Astrocyte of the hippocampus (primary cell): Measurements from ENCODE around the gene ACOXL.

Experiments used
- DNase-seq: peaks from one replicate; pipeline ENCODE4 v3.0.0; 2011; ENCODE audit warnings: low read depth, low spot score

The ACOXL gene

DNA sequence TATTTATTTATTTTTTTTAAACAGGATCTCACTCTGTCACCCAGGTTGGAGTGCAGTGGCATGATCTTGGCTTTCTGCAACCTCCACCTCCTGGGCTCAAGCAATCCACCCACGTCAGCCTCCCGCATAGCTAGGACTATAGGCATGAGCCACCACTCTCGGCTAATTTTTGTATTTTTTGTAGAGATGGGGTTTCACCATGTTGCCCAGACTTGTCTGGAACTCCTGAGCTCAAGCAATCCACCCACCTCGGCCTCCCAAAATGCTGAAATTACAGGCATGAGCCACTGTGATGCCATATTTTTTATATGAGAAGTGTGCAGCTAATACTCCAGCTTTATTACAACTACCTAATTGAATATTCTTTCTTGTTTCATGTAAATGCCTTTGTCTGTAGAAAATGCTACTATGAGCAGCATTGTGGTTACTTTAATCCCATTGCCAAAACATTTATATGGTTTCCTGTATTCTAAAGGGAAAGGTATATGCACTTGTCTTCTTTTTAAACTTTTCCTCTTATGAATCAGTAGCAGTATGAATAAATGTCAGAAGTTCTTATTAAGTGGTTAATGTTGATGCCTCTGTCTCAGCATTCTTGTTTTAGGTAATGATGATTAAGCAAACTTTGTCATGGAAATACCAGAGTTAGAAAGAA, 378.9 kb downstream of the ACOXL start:
- DNase-seq: no peak

DNA sequence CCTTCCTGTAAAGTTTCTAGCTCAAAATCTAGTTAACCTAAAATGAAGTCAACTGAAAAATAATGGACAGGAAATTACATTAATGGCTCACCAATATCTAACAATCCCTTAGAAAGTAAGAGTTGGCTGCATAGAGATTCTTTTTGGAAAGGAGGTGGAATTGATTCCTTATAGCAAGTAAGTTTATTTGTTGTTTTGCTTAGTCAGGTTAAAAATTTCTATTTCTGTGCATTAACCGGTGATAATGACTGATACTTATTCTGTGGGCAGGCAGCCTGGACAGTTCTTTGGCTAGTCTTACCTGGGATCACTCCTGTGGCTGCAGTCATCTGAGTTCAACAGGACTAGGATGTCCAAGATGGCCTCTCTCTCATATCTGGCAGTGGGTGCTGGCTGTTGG, 381.5 kb downstream of the ACOXL start:
- DNase-seq: no peak

DNA sequence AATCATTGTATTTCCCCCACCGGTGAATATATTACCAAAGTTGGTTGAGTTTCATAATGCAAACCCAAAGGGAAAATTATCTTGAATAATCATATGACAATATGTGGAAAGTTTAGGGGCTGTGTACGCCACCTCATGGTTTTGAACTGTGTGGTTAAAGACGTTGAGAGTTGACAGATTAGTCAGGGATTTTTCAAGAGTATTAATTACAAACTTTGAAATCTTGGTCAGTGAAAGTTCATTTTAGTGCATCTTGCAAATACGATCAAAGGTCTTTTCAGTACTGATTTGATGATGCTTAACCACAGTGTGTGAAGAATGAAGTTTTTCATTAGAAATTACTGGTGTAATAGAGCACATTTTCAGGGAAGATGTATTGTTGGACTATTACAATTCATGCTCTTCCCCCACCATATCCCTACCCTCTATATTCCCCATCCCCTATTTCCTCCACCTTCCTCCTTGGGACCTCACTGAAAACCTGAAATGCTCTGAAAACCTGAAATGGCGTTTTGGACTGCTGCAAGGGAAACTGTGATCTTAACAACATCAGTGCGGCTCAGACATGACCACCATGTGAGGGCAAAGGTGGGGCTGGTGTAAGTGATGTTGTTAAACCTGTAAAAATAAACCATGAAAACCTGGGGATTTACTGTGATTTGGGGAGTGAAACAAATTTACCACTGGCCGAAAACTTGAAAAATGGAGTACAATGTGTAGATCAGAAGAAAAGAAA, 383.8 kb downstream of the ACOXL start:
- no peak for DNase-seq

DNA sequence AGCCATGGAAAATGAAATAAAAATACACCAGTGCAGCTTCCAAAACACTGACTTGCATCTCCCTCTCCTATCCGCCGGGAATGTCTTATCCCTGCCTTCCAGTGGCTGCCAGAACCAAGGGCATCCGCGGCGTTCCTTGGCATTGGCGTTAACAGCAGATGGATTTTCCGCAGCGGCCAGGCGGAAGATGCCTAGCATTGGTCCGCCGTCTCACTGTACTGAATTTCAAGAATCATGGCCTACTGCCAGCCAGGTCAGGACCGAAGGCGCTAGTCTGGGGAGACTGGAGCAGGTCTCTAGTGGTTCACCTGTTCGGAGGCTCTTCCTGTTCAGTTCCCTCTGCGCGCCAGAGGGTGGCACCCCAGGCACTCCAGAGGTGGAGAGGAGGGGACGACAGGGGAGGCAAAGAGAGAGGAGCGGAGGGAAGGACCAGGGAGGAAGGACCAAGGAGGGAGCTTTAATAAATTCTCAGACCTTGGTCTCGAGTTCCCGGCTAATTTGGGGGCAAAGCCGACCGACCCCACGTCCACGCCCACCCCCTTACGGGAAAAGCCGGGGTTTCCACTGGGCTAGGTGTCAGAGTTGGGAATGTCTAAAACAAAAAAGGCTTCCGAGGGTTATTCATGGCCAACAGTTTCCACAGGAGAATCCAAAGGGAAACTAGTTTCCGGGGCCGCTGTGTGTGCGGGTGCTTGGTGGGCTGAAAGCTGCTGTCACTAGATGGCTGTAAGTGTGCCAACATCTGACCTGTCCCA, 384.6 kb downstream of the ACOXL start:
- peak; percentile 91 for DNase-seq

DNA sequence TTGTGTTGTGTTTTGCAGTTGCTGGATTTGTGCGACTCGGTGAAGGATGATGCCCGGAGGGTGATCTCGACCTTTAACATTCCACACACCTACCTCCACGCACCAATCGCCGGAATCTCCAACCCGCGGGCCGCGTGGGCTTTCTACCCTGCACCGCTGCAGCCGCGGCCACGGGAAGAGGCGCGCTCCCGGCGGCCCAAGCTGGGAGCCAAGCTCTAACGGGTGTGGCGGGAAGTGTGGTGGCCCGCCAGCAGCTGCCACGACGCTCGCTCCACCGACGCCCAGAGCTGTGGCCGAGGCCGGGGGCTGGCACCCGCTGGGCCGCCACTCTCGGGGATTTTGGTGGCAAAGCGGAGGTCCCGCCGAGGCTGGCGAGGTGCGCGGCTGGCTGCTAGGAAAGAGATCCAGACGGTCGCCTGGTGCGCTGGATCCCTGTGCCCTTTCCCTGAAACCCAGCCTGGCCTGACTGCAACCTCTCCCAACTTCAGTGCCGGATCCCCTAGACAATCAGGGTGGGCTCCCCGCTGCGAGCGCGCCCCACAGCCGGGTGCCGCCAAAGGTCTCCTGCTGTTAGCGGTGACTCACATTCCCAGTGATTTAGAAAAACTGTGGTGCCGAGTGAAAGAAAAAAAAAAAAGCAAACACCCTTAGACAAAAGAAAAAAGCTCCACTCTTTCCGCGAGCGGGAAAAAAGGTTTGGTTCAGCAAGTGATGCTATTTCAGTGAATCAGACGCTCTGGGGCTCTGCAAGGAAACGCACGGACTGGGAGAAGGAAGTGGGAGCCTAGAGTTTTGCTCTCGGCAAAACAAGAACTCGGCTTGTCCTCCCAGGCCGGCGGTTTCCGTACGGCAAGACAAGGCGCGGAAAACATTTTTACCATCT, 385.5 kb downstream of the ACOXL start:
- peak; percentile 81 for DNase-seq

DNA sequence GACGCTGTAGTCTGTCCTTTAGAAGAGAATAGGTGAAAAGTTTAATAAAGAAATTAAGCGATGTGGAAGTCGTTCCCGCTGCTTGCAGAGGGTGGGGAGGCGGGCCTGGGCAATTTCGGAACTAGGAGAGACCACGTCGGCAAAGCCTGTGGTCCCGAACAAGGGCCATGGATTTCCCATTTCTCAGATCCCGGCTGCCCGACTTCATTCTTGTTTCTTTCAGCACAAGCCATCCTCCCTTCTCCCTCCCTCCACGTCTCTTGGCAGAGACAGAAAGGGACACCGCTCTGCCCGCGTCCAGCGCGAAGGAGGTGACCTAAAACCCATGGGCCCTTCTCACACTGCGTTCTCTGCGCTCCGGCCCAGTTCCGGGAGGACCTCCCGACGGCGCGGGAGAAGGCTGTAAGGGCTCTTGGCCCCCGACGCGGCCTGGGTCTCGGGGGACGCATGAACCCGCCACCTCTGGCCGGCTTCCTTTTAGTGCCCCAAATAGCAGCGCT, 386.2 kb downstream of the ACOXL start:
- DNase-seq: no peak

DNA sequence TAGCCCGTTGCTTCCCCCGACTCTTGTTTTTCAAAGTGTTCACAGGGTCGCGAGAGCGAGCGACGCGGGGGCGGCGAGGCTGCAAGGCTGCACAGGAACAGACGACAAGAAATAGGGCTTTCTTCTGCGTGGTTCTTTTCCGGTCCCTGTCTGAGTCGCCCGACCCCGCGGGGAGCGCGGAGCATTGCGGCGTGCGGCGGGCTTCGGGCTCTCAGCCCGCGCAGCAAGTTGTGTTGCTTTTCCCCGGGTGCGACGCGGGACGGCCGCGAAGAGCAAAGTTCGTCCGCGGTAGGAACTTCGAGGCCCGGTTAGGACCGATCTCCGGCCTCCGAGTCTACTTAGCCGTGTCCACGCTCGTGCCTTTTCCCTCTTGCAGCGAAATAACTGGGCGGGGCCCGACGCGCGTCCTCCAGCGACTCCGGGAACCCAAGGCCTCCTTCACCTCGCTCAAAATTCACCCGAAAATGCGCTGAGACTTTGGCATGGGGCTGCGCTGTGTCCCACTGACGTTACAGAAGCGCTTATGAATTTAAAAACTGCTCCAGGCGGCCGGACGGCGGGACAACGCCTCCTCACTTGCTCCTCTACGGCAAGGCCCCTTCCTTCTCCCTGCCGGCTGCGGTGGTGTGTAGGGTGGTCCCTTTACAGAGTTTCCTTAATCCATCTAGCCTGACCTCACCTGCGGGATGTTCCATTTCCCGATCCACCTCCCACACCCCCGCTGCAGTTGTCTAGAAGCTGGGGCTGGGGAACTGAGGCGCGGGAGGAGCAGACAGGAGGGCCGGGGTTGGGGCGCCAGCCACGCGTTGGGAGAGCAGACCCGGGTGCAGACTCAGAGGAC, 386.8 kb downstream of the ACOXL start:
- peak; percentile 35 for DNase-seq

DNA sequence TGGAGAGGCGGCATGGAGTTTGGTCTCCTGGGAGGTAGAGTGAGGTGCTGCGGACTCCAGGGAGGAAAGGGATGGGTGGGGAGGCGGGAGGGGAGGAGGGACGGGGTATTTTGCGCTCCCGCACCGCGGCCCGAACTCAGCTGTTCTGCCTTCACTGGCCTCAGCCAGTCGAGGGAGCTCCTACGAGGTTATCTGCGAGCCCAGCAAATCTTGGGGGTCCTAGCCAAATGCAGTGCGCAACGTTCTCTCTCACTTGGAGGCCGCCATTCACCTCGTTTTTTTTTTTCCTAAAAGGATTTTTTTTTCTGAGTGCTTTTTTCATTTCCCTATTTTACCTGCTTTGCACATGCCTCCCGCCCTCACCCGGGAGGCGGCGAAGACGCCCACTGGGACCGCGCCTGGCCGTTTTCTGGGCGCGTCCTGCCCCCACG, 387.5 kb downstream of the ACOXL start:
- DNase-seq: no peak

DNA sequence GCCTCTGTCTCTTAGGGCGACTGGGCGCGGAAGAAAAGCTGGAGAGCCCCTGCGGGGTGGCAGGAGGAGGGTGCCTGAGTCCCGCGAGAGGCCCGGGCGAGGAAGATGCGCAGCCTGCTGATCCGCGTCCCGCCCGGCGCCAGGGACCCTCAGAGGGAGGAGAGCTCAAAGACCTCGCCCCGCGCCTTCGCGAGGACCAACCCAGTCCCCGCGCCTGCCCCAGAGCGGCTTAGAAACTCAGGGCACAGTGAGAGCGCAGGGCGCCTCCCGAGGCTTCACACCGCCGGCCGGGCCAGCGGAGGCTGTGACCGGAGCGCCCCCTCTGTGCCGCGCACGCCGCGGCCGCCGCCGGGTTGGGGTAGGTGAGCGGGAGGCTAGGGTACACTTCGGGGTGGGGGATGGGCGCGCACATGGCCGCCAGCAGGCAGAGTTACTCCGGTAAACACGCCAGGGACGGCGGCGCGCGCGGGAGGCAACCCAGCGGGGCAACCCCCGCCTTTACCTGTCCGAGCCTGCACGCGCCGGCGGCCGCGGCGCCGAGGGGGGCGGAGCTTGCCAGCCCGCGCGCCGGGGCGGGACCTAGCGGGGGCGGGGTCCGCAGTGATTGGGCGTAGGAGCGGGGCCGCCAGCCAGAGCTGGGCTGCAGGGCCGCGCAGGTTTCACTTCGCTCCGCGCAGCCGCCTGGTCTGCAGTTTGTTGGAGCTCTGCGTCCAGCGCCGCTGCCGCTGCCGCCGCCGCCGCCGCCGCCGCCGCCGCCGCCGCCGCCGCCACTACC, 388.1 kb downstream of the ACOXL start, which contains the start of gene BCL2L11:
Gene BCL2L11, plus strand, starts transcription at position 662 of the 775 bp plus-strand sequence. CDS start 2,832 bp downstream, outside the sequence.
- peak; percentile 98 for DNase-seq

DNA sequence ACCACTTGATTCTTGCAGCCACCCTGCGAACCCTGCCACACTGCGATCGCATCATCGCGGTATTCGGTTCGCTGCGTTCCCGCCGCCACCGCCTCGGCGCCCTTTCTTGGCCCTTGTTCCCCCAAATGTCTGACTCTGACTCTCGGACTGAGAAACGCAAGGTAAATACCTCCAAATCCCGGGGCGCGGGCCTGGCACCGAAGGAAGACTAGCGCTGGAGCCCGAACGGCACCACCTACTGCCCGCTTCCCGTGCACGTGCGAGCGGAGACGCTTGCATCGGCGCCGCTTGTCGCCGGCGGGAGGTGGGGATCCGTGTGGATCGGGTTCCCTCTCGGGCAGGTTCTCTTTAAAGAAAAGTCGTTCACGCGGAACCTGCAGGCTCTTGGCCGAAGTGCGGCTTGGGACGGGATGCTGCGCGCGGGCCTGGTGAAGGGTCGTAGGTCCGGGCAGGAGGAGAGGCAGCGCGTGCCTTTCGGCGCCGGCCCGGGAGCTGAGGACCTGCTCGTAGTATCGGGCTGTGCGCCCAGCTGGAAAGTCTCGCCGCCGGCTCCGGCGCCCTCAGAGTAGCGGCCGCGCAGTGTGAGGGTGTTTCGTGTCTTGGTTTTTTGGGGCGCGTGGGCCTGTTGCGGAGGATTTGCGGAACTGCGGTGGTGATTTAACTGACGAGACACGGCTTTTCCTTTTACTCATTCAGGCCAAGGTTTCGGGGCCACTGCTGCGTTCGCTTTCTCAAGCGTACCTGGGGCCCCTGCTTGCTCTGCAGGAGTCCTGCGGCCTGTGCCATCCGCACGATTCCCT, 388.9 kb downstream of the ACOXL start:
- peak; percentile 74 for DNase-seq

DNA sequence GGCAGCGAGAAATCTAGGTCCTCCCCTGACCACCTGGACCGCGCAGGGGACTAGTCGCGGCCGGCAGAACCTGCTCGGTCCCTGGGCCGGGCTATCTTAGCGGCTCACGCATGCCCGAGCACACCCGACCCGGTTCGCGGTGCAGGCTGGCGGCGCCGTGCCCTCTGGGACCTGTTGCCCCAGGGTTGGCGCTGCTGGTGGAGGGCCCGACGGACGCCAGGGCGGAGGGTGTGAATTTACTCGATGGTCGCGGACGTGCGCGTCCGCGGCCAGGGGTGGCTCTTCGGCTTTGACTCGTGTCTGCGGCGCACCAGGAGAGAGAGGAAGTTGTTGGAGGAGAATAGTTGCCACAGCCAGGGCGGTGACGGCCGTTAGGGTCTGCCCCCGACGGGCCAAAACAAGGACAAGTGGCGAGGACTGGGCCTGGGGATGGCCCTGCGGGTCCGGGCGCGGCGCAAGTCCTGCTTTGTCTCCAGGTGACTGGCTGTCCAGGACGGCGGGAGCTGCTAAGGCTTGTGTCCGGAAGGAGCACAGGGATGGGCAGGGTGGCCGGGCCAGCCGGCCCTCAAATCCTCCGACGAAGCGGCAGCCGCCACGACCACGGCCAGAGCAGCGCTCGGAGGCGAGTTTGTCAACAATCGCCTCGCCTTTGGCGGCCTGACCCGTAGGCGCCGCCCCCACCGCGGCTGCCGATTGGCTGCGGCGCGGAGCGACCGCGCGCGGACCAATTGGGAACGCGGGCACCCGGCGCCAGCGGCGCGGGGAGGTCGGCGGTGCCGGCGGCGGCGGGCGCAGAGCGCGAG, 389.7 kb downstream of the ACOXL start:
- peak; percentile 98 for DNase-seq

DNA sequence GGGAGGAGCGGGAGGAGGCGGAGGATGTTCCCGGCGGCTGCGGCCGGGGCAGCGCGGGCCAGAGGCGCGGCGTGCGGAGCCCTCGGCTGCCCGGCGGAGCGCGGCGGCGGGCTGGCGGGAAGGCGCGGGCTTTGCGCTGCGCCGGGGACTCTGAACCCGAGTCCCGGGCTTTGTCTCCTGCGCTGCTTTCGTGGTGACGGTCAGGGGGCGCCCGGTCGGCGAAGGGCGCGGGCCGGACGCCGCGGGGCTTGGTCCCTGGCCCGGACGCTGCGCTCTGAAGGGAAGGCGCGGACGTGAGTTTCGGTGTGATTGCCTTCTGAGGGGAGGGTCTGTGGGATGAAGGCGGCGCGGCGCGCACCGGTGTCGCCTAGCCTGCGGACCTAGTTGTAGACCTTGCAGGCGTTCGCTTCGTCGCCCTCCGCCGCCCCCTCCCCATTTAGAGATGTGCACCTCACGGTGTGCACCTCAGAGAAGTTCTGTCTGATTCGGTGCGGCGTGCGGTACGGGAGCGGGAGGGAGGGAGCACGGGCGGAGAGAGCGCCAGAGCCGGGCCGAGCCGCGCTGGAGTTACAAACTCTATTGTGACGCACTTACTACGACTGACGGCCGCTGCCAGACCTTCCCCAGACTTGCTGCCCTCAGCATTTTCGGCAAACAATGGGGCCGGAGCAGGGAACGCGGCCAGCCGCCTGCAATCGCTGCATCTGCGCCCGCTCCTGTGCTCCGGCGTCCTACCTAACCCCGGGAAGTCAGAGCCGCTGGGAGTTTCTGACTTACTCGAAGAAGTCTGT, 390.5 kb downstream of the ACOXL start:
- peak; percentile 88 for DNase-seq

DNA sequence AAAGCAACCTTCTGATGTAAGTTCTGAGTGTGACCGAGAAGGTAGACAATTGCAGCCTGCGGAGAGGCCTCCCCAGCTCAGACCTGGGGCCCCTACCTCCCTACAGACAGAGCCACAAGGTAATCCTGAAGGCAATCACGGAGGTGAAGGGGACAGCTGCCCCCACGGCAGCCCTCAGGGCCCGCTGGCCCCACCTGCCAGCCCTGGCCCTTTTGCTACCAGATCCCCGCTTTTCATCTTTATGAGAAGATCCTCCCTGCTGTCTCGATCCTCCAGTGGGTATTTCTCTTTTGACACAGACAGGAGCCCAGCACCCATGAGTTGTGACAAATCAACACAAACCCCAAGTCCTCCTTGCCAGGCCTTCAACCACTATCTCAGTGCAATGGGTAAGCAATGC, 391.4 kb downstream of the ACOXL start:
- no peak for DNase-seq

DNA sequence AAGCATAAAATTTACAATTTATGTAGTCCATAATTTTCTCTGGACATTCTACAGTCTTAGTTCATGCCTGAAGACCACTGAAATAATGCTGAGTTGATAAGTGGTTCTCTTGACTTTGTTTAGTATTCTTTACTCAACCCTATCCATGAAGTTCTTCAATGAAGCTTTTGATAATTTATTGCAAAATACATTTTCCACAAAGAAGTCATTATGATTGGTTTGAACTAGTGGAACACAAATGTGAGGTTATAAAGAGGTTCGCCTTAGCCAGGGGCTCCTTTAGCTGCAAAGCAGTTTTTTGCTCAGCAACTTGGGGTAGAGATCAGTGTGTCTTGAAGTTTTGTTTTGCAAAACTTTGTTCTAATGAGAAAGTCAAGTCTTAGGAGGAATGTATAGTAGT, 394.2 kb downstream of the ACOXL start:
- no peak for DNase-seq

DNA sequence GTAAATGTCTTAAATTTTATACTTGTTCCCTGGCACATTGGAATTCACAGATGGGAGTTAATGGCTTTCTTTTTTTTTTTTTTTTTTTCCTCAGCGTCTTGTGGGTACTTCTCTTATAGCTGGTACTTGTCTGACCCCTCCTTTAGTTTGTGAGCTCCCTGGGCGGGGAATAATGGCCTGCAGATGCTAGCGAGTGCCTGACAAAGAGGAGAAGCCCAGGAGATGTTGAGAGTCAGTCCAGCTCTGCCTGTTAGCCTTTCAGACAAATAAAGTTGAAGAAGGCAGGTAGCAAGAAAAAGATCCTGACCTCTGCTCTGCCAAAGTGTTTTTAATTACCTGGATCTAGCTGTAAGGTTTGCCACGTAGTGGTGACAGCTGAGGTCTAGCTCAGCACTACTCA, 395.0 kb downstream of the ACOXL start:
- no peak for DNase-seq

DNA sequence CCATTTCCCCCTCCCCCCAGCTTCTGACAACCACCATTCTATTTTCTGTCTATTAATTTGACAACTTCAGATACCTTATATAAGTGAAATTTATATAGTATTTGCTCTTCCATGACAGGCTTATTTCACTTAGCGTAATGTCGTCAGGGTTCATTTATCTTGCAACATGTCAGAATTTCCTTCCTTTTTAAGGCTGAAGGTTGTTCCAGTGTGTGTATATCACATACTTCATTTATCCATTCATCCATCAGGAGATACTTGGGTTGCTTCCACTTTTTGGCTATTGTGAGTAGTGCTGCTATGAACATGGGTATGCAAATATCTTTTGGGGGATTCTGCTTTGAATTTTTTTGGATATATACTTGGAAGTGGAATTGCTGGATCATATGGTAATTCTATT, 395.7 kb downstream of the ACOXL start:
- no peak for DNase-seq

DNA sequence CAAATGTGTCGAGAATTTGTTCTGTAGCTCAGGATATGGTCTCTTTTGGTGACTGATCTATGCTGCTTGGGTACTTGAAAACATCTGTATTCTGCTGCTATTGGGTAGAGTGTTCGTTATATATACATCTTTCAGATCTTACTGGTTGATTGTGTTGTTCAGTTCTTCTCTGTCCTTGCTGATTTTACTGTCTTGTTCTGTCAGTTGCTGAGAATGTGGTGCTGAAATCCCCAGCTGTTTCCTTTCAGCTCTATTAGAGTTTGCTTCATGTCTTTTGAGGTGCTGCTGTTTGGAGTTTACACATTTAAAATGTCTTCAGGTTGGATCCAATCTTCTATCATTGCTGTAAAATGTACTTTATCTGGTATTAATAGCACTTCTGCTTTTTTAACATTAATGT, 401.2 kb downstream of the ACOXL start:
- no peak for DNase-seq
